ENCODE measurements around the gene LGALS9C. TPM values are rescaled to one million over a fixed set of nuclear protein-coding genes. Genes with fewer than 3 reads are reported as not detected.
"Not testable (repeated sequence)": the region's sequence is repeated elsewhere in the genome, so short reads cannot be mapped to it uniquely, and the experiment has no call there.

Gene LGALS9C
- total and polyA plus RNA-seq, 2 donors (not counting 1 experiment from before 2014, with no cell fraction given) = 0.08 TPM; not detected in 1

GRCh38 chr17:18542907-18543306, 66.3 kb downstream of the LGALS9C start:
- not testable (repeated sequence) for H3K9me3 ChIP-seq (ENCODE audit: control insufficient read depth, insufficient read depth, low read depth, low read length); H3K9ac ChIP-seq (ENCODE audit: insufficient read depth, low read length); H3K79me2 ChIP-seq (ENCODE audit: control insufficient read depth, insufficient read depth, low read length); H3K27ac ChIP-seq (ENCODE audit: insufficient read depth, low read length); DNase-seq (ENCODE audit: low read depth in 2 of 2); H3K27me3 ChIP-seq (ENCODE audit: control insufficient read depth, insufficient read depth, low read length); H3K4me2 ChIP-seq (ENCODE audit: extremely low read depth, insufficient read depth, low read length); H3K4me3 ChIP-seq (replicated peaks in 1 of 4; ENCODE audit: control extremely low read depth in 1 of 4, insufficient read depth in 1 of 4, low read depth in 3 of 4, low read length in 4 of 4); H2AFZ ChIP-seq (ENCODE audit: low read length); H3K4me1 ChIP-seq (ENCODE audit: control insufficient read depth, extremely low read depth, insufficient read depth, low read length); H3K36me3 ChIP-seq (ENCODE audit: control insufficient read depth, insufficient read depth, low read length); H4K20me1 ChIP-seq (ENCODE audit: control insufficient read depth, extremely low read depth, insufficient read depth, low read length)

Other genes with a start within 250 kb of the LGALS9C start
- gene FLII, start 218.1 kb upstream of the LGALS9C start, total RNA-seq = 284 and 395 TPM in 2 replicates
- gene FLII, start 218.1 kb upstream of the LGALS9C start, polyA plus RNA-seq = 199 and 313 TPM in 2 replicates
- gene MIEF2, start 216.1 kb upstream of the LGALS9C start, total RNA-seq = 13.1 and 16.2 TPM in 2 replicates
- 3.9 and 4.2 TPM in 2 replicates for gene MIEF2, start 216.1 kb upstream of the LGALS9C start, polyA plus RNA-seq
- 15.4 and 16.5 TPM in 2 replicates for gene TOP3A, start 161.8 kb upstream of the LGALS9C start, total RNA-seq
- 12.7 and 17.5 TPM in 2 replicates for gene TOP3A, start 161.8 kb upstream of the LGALS9C start, polyA plus RNA-seq
- gene SMCR8, start 161.5 kb upstream of the LGALS9C start, total RNA-seq = 17.2 and 19.5 TPM in 2 replicates
- 8.6 and 10.8 TPM in 2 replicates for gene SMCR8, start 161.5 kb upstream of the LGALS9C start, polyA plus RNA-seq
- 9.2 and 11.9 TPM in 2 replicates for gene SHMT1, start 113.2 kb upstream of the LGALS9C start, total RNA-seq
- 11.6 and 12.6 TPM in 2 replicates for gene SHMT1, start 113.2 kb upstream of the LGALS9C start, polyA plus RNA-seq
- not detected in 2 replicates for gene EVPLL, start 99.0 kb upstream of the LGALS9C start, total RNA-seq
- not detected in 2 replicates for gene EVPLL, start 99.0 kb upstream of the LGALS9C start, polyA plus RNA-seq
- gene TBC1D28, start 167.6 kb downstream of the LGALS9C start, total RNA-seq = not detected in 2 replicates
- not detected in 2 replicates for gene TBC1D28, start 167.6 kb downstream of the LGALS9C start, polyA plus RNA-seq
- 3.6 and 4.3 TPM in 2 replicates for gene FOXO3B, start 205.5 kb downstream of the LGALS9C start, total RNA-seq
- gene FOXO3B, start 205.5 kb downstream of the LGALS9C start, polyA plus RNA-seq = 2.6 and 2.7 TPM in 2 replicates